AG04449 (cell line): ENCODE results near the gene PTPRG.

Experiments used
- CTCF ChIA-PET: fragments of 350-600 bp; formaldehyde crosslinking; extraction: SDS; loops from one replicate; lab custom pipeline; 2021; ENCODE audit warnings: antibody characterized with exemption; lab: Yijun Ruan, JAX
- POLR2A ChIA-PET: fragments of 400-600, 350-600 bp; formaldehyde crosslinking; extraction: SDS; loops from one replicate; lab custom pipeline; 2020; ENCODE audit warnings: antibody characterized with exemption, inconsistent platforms; lab: Yijun Ruan, JAX
- DNase-seq: peaks from one replicate; pipeline ENCODE4 v3.0.0-alpha.2; 2010; ENCODE audit warnings: low read depth, low spot score
- H3K4me3 ChIP-seq: 2 replicates; pipeline ENCODE4 v1.5.1; 2011; ENCODE audit warnings: low read depth, mild to moderate bottlenecking, control low read depth, low read length
- TF ChIP-seq, protein P1 (sequence below): IDR thresholded peaks from one replicate; pipeline ENCODE4 v1.5.1; 2011; ENCODE audit warnings: mild to moderate bottlenecking, moderate library complexity, low read length, control low read depth, inconsistent platforms; ENCODE audit not compliant: insufficient read depth; ENCODE audit errors: missing control alignments

PTPRG gene

DNA sequence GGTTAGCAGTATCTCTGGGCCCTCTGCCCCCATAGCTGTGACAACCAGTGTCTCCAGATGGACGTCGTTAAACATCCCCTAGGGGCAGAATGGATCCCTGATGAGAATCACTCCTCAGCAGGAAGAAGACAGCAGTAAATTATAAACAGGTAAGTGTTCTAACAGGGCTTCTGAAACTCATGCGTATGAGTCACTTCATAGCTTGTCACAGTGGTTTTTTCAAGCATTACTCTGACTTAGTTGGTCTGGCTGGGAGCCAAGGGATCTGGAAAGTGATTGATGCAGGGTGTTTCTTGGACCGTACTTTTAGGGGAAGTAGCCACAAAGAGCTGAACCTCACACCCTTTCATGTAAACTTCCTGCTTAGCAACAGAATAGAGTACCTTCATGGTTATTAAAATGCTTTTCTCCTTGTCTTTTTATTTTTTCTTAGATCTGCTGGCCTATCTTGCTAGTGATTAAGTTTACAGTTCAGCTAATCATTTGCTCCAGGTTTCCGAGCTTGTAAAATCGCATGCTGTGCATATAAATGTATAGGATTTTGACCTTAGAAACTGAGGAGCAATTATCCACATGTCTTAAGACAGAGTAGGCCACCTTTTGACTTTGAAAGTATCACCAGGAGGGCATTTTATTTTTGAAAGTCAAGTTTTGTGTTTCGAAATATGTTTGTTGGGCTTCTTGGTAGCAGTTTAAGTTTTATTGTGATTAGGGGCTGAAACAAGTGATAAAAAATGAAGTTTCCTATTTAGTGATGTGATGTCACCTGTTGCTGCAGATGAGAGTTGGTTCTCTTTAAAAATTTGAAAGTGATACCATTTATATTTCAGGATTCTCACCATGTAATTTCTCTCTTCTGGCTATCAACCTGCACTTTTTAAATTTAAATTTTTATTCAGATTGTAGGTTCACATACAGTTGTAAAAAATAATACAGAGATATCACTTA lies 333.9 kb downstream of the PTPRG start:
- no peak for DNase-seq
- ChIA-PET CTCF (interaction anchor here (1.2 to 2.3 kb wide), 3 partner anchors 9 to 293 kb away, joined by 3 to 6 read pairs (median 3); no protein-coding TSS in a partner anchor), POLR2A (interaction anchor here (0.6 to 1.3 kb wide), 3 partner anchors 9 to 293 kb away, joined by 3 read pairs; no protein-coding TSS in a partner anchor)
- TF ChIP-seq, protein P1, sequence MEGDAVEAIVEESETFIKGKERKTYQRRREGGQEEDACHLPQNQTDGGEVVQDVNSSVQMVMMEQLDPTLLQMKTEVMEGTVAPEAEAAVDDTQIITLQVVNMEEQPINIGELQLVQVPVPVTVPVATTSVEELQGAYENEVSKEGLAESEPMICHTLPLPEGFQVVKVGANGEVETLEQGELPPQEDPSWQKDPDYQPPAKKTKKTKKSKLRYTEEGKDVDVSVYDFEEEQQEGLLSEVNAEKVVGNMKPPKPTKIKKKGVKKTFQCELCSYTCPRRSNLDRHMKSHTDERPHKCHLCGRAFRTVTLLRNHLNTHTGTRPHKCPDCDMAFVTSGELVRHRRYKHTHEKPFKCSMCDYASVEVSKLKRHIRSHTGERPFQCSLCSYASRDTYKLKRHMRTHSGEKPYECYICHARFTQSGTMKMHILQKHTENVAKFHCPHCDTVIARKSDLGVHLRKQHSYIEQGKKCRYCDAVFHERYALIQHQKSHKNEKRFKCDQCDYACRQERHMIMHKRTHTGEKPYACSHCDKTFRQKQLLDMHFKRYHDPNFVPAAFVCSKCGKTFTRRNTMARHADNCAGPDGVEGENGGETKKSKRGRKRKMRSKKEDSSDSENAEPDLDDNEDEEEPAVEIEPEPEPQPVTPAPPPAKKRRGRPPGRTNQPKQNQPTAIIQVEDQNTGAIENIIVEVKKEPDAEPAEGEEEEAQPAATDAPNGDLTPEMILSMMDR, result no peak
- H3K4me3 ChIP-seq, result no peak overlapping the region

DNA sequence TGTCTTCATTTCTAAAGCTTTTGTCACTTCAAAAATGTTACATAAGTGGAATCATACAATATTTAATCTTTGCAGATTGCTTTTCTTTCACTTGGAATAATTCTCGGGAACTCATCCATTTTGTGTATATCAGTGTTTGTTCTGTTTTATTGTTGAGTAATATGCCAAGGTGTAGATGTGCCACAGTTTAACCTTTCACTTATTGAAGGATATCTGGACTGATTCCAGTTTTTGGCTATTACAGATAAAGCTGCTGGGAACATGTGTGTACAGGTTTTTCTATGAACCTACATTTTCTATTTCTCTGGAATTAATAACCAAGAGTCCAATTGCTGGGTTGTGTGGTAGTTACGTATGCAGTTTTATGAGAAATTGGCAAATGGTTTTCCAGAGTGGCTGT lies 334.9 kb downstream of the PTPRG start:
- ChIA-PET POLR2A (interaction anchor here (0.6 kb wide), 1 partner anchor 8 kb away, joined by 3 read pairs; no protein-coding TSS in a partner anchor), CTCF (interaction anchor here (2.3 kb wide), 1 partner anchor 292 kb away, joined by 6 read pairs; no protein-coding TSS in a partner anchor)
- TF ChIP-seq, protein P1, result no peak
- DNase-seq, result no peak
- no peak overlapping the region for H3K4me3 ChIP-seq

DNA sequence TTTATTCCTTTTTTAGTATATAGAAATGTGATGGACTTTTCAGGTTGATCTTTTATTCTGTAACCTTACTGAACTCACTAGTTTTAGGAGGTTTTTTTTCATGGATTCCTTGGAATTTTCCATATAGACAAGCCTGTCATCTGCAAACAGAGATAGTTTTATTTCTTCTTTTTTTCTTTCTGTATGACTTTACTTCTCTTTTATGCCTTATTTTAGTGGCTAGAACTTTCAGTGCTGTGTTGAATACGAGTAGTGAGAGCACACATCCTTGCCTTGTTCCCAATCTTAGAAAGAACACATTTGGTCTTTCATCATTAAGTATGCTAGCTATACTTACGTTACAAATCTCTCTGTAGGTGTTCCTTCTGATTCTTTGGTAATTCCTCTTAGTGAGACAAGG lies 336.5 kb downstream of the PTPRG start:
- no peak overlapping the region for H3K4me3 ChIP-seq
- TF ChIP-seq, protein P1, result no peak
- no peak for DNase-seq
- ChIA-PET POLR2A (interaction anchor here (0.9 kb wide), 1 partner anchor 8 kb away, joined by 3 read pairs; no protein-coding TSS in a partner anchor), CTCF (no interaction called here)

DNA sequence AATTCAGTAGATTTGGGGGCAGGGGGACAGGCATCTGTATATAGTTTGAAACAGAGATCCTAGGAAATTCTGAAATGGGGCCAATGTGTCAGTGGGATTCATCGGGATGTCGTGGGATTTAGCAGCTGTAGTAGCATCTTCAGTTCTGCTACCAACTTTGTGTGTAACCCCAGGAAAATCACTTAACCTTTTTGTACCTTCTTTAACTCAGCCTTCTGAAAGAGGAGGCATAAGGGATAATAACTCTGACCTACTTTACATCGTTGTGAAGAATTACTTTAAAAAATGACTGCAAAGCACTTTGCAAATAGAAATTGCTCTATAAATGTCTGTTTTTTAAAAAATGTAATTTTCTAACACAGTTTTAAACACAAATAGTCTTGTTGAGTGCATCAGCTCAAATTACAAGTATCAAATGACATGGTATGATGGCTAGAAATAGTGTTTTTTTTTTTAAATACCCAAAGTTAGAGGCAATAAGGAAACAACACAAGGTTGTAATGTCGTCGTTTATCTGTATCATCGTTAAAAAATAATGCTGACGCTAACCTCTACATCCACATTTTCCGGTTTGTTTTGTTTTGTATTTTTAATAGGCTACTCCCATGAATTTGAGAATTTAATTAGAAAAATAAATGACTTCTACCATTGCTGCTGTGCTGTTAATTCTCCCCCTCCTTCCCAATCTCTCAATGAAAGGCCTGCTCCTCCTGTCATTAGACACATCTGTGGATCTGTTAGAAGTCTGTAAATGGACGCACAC lies 338.5 kb downstream of the PTPRG start:
- TF ChIP-seq, protein P1, result no peak
- no peak for DNase-seq
- ChIA-PET CTCF (no interaction called here), POLR2A (no interaction called here)
- no peak overlapping the region for H3K4me3 ChIP-seq

- no peak for DNase-seq
- no peak overlapping the region for H3K4me3 ChIP-seq
- POLR2A ChIA-PET, result no interaction called here
- TF ChIP-seq, protein P1, result no peak
- CTCF ChIA-PET, result no interaction called here
Measured at GRCh38 chr3:61901496-61901895, 340.1 kb downstream of the PTPRG start.

- POLR2A ChIA-PET, result no interaction called here
- DNase-seq, result no peak
- no peak overlapping the region for H3K4me3 ChIP-seq
- CTCF ChIA-PET, result no interaction called here
- TF ChIP-seq, protein P1, result no peak
Measured at GRCh38 chr3:61901986-61902385, 340.6 kb downstream of the PTPRG start.
